ENCODE measurements around the gene CPVL. TPM values are rescaled to one million over a fixed set of nuclear protein-coding genes. Genes with fewer than 3 reads are reported as not detected.

The CPVL gene
- total RNA-seq, 2 donors from 2014 or later = 2.7 to 11.8 TPM

GRCh38 chr7:29005829-29006228 lies 140.5 kb downstream of the CPVL start:
- DNase-seq (ENCODE audit: low spot score) = no peak
- H3K9me3 ChIP-seq = no peaks in the 10 kb centered on the region
- no peaks in the 10 kb centered on the region for H3K36me3 ChIP-seq
- H3K4me1 ChIP-seq = no peaks in the 10 kb centered on the region
- no peak overlapping the region for H3K4me3 ChIP-seq
- no peak for TF ChIP-seq CTCF (IDR thresholded peaks at IDR 0.05)
- no peaks in the 10 kb centered on the region for H3K27me3 ChIP-seq
- H3K27ac ChIP-seq = no peak overlapping the region

- Histone ChIP-seq H3K27me3 (no peaks in the 10 kb centered on the region), H3K9me3 (no peaks in the 10 kb centered on the region), H3K36me3 (no peaks in the 10 kb centered on the region), H3K27ac (no peak overlapping the region), H3K4me3 (no peak overlapping the region), H3K4me1 (peaks cover 0 to under 1% of the 10 kb centered on the region in 2 donors)
- DNase-seq (ENCODE audit: low spot score) = no peak
- TF ChIP-seq CTCF (IDR thresholded peaks at IDR 0.05) = no peak
Observed at GRCh38 chr7:29005406-29005805, 140.9 kb downstream of the CPVL start.

- no peak for DNase-seq (ENCODE audit: low spot score)
- H3K9me3 ChIP-seq = no peaks in the 10 kb centered on the region
- no peaks in the 10 kb centered on the region for H3K27me3 ChIP-seq
- H3K27ac ChIP-seq = no peak overlapping the region
- TF ChIP-seq CTCF (IDR thresholded peaks at IDR 0.05) = no peak
- no peaks in the 10 kb centered on the region for H3K36me3 ChIP-seq
- H3K4me3 ChIP-seq = no peak overlapping the region
- peaks cover 0 to 13% of the 10 kb centered on the region in 2 donors for H3K4me1 ChIP-seq
Observed at GRCh38 chr7:29003703-29004102, 142.6 kb downstream of the CPVL start.

GRCh38 chr7:29000717-29001076 lies 145.6 kb downstream of the CPVL start:
- no peak for DNase-seq (ENCODE audit: low spot score)
- TF ChIP-seq CTCF (IDR thresholded peaks at IDR 0.05) = no peak
- Histone ChIP-seq H3K36me3 (no peaks in the 10 kb centered on the region), H3K4me3 (no peak overlapping the region), H3K9me3 (no peaks in the 10 kb centered on the region), H3K27me3 (no peaks in the 10 kb centered on the region), H3K4me1 (peaks cover 2 to 25% of the 10 kb centered on the region in 2 donors), H3K27ac (no peak overlapping the region)

GRCh38 chr7:28999895-29000716 lies 146.2 kb downstream of the CPVL start:
- H3K27ac ChIP-seq = peak overlapping the region in 1 of 2 donors; percentile 46
- H3K36me3 ChIP-seq = no peaks in the 10 kb centered on the region
- no peak overlapping the region for H3K4me3 ChIP-seq
- no peak for DNase-seq (ENCODE audit: low spot score)
- no peak for TF ChIP-seq CTCF (IDR thresholded peaks at IDR 0.05)
- peaks cover 2 to 25% of the 10 kb centered on the region in 2 donors for H3K4me1 ChIP-seq
- H3K9me3 ChIP-seq = no peaks in the 10 kb centered on the region
- no peaks in the 10 kb centered on the region for H3K27me3 ChIP-seq

GRCh38 chr7:28999427-28999826 lies 146.9 kb downstream of the CPVL start:
- TF ChIP-seq CTCF (IDR thresholded peaks at IDR 0.05) = no peak
- Histone ChIP-seq H3K4me1 (peaks cover 2 to 25% of the 10 kb centered on the region in 2 donors), H3K9me3 (no peaks in the 10 kb centered on the region), H3K27me3 (no peaks in the 10 kb centered on the region), H3K36me3 (no peaks in the 10 kb centered on the region), H3K27ac (peak overlapping the region in 1 of 2 donors; percentile 46), H3K4me3 (no peak overlapping the region)
- DNase-seq (ENCODE audit: low spot score) = no peak

Data from right atrium auricular region (tissue), 2 donors.